ENCODE results near the gene POLR2J.
"Not testable (repeated sequence)": the region's sequence is repeated elsewhere in the genome, so short reads cannot be mapped to it uniquely, and the experiment has no call there.

The POLR2J gene

DNA sequence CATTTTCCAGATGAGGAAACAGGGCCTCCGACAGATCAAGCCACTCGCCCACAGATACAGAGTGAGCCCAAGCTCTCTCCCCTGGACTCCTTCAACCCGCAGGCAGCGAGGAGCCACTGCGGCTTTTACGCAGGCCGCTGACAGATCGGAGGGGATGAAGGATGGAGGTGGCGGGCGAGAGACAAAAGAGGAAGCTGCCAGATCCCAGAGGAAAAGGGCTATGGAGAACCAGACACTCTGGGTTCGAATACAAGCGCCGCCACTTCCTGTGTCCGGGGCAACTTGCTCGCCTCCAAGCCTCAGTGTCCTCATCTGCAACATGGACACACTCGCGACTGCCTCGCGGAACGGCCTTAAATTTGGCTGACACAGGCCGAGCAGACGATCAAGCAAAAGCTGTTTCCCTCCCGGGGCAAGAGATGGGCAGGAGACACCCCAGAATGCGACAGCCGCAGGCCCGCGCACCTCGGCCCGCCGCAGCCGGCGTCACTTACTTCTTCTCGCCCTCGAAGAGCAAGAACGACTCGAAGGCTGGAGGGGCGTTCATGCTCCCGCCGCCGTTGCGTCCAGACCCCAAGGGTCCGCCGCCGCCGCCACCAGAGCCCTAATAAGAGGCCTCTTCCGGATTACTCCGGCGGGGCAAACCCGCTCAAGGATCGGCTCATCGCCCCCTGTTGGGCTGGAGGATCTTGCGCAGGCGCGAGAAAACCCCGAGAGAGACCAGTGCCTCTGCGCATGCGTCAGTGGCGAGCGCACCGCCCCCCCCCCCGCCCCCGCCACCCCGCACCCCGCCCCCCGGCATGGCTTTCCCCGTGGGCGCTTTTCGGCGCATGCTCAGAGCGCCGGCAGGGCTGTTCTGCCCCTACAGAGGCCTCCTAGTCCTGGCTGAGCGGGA is at the start of gene POLR2J:
POLR2J (minus strand) TSS at position 609 of the 895 bp plus-strand sequence; CDS start at position 547, 62 bp downstream.
- POLR2A ChIA-PET; CTCF ChIA-PET; DNase-seq (ENCODE audit: extremely low spot score): not testable (repeated sequence)

DNA sequence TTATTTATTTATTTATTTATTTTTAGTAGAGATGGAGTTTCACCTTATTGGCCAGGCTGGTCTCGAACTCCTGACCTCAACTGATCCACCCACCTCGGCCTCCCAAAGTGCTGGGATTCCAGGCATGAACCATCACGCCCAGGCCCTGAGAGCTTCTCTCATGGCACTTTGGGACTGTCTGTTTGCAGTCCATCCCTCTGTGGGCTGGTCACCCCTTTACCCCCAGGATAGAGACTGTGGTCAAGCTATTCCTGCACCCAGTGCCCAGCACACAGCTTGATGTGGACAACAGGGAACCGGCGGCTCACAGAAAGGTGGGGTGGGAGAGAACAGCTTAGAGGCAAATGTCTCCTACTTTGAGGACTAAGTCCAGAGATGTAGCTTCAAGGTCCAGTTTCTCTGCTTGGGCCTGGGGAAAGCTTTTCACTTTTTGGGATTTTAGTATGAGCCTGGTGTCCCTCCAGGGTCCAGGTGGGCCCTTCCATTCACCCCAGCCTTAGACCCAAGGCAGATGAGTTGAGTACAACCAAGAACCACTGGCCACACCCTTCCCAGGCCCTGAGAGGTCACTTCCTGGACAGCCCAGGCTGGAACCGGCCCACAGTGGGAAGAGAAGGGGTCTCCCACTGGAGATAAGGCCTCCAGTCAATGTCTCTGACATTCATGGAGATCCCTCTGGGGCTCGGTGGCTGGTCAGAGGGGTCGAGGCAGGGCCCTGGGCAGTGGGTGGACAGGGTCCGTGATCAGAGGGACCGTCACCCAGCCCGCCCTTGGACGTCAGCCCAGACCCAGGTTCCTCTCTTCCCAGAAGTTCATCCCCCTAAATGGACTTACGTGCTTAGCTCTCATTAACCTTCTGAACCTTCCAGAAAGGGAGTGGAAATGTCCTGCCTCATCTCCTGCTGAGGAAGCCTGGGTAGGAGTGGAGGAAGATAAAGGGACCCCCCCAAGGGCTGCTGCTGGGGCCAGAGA is 49.4 kb upstream of the POLR2J start:
- CTCF ChIA-PET; DNase-seq (ENCODE audit: extremely low spot score); POLR2A ChIA-PET: not testable (repeated sequence)

DNA sequence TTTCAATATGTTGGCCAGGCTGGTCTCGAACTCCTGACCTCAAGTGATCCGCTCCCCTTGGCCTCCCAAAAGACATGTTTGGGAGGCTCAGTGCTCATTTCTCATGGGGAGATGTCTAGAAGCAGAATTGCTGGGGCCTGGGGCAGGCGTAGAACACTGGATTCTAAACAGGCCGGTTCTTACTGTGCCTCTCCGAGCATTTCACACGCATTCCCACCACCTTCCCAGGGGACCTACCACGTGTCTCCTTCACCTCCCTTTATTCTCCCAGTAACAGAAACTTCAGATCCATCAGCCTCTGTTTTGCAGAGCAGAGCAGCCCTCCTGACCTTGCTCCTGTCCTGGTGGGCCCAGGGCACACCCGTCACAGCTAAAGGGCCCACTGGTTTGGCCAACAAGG is 48.5 kb upstream of the POLR2J start:
- DNase-seq (ENCODE audit: extremely low spot score); POLR2A ChIA-PET; CTCF ChIA-PET: not testable (repeated sequence)

DNA sequence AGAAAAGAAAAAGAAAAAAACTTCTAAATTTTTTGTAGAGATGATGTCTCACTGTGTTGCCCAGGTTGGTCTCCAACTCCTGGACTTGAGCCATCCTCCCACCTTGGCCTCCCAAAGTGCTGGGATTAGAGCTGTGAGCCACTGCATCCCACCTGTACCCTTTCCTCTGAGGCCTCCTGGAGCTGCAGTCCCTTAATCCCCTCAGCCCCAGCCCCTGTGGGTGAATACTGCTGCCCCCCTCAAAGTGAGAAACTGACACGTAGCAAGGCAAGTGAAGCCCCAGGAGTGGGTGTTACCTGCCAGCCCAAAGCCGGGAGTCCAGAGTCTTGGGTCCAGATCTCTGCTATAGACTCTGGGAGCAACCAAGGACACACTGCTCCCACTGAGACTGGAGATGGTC is 46.1 kb upstream of the POLR2J start:
- CTCF ChIA-PET; POLR2A ChIA-PET; DNase-seq (ENCODE audit: extremely low spot score): not testable (repeated sequence)

DNA sequence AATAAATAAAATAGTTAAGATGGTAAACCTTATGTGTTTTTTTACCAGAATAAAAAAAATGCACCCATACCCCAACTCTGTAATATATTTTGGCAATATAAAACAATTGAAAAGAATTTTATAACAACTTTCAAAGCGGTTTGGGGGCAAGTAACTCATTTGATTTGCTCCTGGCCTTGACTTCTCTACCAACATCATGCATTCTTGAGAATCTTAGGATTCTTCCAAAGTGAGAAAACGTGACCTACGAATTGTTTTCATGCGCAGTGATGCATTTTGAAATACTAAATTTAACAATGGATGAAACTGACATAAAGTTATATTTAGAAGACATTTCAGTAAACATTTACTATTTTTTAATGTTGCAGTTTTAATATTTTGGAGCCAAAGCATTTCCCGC is 42.1 kb upstream of the POLR2J start:
- POLR2A ChIA-PET; DNase-seq (ENCODE audit: extremely low spot score); CTCF ChIA-PET: not testable (repeated sequence)

DNA sequence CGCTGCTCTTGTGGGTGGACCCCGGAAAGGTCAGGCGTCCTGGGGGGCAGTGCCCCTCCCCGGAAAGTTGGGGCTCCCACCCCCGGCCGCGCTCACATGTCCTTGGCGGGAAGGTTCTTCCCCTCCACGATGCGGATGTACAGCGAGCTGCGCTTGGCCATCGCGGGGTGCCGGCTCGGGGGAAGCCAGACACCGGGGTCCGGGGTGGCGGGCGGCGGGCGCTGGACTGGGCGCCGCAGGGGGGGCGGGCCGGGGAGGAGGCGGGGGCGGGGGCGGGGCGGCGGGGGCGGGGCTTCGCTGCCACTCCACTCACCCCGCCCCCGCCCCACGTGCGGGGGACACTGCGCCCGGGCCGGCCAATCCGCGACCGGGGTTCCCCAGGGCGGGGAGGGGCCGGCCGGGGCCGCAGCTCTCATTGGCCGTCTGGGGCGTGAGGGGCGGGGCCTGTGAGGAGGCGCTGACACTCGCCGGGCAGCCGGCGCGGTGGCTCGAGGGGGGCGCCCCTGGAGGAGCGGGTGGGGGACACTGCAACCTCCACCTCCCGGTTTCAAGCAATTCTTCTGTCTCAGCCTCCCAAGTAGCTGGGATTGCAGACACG is 38.9 kb upstream of the POLR2J start, which contains the start of gene RASA4B:
RASA4B (minus strand) TSS at position 228 of the 598 bp plus-strand sequence; CDS start at position 161, 67 bp downstream.
- CTCF ChIA-PET; DNase-seq (ENCODE audit: extremely low spot score); POLR2A ChIA-PET: not testable (repeated sequence)

DNA sequence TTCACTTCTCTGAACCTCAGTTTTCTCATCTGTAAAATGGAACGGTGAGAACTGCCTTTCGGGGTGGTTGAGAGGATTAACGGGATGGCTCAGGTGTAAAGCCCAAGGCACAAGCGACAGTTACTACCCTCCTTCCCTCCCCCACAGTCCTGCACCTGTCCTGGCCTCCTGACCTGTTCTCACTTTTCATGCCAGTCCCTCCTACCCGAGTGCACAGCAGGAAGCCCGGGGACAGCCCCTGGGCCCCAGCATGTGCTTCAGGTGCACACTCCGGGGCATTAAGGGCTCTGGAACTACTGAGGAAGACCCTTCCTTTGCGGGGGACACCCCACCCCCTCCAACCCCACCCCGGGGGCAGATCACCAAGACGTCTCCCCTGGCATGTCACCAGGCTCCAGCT is 38.2 kb upstream of the POLR2J start:
- POLR2A ChIA-PET; DNase-seq (ENCODE audit: extremely low spot score); CTCF ChIA-PET: not testable (repeated sequence)

DNA sequence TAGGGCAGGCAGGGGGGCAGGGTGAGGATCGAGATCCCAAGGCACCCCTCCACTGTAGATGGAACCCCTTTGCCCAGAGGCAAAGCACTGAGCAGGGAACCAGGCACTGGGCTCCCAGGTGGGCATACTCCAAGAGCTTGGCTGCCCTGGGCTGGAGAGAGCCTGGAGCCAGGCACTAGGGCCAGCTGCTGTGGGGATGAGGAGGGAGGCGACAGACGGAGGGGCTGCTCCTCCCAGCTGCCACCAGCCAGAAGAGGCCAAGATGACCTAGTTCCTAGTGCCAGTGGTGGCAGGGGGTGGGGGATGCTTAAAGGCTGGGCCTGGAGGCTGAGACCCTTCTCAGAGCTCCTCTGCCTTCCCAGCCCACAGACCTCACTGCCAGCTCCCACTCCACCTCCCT is 37.2 kb upstream of the POLR2J start:
- DNase-seq (ENCODE audit: extremely low spot score); CTCF ChIA-PET; POLR2A ChIA-PET: not testable (repeated sequence)

DNA sequence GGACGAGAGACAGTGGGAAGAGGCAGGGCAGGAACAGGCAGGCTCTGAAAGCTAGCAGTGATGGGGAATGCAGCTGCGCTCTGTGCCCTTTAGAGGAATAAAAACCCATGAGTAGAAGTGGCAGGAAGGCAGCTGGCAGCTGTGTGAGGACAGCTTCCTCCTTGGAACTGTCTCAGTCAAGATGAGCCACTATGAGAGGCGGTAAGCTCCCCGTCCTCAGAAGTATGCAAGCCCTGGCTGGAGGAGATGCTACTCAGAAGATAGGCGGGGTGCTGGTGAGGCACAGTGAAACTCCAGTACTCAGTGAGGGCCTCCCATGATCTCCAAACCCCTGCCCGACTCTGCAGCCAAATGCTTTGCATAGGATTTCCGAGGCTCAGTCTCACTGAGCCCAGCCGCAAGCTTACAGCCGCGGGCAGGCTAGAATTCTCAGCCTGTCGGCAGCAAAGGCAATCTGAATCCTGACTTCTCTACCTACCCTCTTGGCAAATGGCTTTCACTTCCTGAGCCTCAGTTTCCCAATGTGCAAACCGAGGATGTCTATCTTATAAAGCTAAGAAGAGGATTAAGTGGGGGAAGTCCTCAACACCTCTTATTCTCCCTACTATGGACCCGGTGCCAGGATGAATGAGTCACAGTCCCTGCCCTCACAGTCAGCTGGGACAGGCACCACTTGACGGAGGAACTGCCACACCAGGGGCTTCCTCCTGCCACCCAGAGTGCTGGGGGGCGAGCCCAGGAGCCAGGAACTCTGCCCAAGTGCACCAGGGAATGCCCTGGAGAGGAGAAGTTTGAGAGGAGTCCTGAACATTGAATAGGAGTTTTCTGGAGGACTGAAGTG is 36.4 kb upstream of the POLR2J start:
- POLR2A ChIA-PET; DNase-seq (ENCODE audit: extremely low spot score); CTCF ChIA-PET: not testable (repeated sequence)

DNA sequence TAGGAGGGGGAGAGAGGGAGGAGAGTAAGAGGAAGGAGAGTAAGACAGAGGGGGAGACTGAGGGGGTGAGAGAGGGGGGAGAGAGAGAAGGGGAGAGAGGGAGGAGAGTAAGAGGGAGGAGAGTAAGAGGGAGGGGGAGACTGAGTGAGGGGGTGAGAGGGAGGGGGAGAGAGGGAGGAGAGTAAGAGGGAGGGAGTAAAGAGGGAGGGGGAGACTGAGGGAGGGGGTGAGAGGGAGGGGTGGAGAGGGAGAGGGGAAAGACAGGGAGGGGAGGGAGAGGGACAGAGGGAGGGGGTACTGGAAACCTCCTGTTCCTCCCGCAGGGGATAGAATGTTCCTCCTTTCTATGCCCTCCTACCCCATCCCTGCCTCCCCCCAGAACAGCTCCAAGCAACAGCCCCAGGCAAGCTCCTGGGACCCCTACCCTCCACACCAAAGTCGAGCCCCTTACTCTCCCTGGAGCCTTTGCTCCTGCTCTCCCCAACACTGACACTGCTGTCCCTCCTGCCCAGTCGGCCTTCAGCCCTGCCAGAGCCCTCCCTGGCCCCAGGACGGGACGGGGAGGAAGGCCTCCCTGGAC is 34.0 kb upstream of the POLR2J start:
- not testable (repeated sequence) for DNase-seq (ENCODE audit: extremely low spot score)

DNA sequence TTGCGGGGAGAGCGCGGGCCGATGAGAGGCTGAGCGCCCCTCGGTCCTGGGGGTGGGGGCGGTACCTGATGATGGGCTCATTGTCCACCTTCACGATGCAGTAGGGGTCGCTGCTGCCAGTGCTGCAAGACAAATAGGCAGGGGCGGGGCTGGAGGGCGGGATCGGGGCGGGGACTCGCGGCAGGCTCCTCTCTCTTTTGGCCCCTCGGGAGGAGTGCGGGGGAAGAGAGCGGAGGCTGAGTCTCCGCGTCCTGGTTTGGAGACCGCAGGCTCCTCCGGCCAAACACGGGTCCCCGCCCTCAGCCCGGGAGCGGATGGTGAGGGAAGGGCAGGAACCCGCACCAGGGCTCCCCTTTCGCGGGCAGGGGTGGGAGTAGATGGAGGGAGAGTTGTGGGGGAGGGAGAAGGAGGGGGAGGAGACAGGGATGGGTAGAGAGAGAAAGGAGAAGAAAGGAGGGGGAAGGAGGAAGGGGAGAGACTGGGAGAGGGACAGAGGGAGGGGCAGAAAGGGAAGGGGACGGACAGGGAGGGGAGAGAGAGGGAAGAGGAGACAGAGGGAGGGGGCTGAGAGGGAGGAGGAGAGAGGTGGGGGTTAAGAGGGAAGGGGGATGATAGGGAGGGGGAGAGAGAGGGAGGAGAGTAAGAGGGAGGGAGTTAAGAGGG is 33.3 kb upstream of the POLR2J start:
- CTCF ChIA-PET; DNase-seq (ENCODE audit: extremely low spot score); POLR2A ChIA-PET: not testable (repeated sequence)

More for the DNA sequence above, 34.0 kb upstream of the POLR2J start:
- POLR2A ChIA-PET, CTCF ChIA-PET: not testable (repeated sequence)

DNA sequence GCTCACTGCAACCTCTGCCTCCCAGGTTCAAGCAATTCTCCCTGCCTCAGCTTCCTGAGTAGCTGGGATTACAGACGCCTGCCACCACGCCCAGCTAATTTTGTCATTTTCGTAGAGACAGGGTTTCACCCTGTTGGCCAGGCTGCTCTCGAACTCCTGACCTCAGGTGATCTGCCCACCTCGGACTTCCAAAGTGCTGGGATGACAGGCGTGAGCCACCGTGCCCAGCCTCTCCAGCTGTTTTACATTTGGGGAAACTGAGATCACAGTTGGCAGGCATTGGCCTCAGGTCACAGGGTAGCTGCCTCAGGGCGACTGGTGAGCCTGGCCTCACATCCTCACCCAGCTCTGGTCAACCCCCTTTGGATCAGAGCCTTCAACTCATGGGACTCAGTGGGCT is 31.9 kb upstream of the POLR2J start:
- DNase-seq (ENCODE audit: extremely low spot score); POLR2A ChIA-PET; CTCF ChIA-PET: not testable (repeated sequence)

DNA sequence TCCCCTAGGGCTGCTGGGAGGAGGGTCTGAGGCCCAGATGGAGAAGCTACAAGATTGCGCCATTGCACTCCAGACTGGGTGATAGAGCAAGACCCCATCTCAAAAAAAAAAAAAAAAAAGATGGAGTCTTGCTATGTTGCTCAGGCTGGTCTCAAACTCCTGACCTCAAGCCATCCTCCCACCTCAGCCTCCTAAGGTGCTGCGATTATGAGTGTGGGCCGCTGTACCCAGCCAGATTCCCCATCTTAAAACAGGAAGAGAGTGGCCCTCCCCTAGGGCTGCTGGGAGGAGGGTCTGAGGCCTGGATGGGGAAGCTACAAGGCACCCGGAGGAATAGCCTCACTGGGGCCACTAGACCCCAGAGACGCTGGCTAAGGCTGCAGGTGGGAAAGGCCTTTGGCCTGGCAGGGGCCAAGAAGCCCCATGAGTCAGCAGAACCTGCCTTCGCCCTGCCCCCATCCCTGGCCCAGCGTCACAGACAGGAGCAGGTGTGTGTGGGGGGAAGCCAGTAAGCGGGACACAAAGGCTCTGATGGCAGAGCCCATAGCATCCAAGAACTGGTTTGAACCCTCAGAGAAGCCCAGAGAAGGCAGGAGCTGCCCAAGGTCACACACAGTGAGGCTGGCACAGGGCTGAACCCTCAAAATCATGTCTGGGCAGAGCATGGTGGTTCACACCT is 28.8 kb upstream of the POLR2J start:
- POLR2A ChIA-PET; CTCF ChIA-PET; DNase-seq (ENCODE audit: extremely low spot score): not testable (repeated sequence)

DNA sequence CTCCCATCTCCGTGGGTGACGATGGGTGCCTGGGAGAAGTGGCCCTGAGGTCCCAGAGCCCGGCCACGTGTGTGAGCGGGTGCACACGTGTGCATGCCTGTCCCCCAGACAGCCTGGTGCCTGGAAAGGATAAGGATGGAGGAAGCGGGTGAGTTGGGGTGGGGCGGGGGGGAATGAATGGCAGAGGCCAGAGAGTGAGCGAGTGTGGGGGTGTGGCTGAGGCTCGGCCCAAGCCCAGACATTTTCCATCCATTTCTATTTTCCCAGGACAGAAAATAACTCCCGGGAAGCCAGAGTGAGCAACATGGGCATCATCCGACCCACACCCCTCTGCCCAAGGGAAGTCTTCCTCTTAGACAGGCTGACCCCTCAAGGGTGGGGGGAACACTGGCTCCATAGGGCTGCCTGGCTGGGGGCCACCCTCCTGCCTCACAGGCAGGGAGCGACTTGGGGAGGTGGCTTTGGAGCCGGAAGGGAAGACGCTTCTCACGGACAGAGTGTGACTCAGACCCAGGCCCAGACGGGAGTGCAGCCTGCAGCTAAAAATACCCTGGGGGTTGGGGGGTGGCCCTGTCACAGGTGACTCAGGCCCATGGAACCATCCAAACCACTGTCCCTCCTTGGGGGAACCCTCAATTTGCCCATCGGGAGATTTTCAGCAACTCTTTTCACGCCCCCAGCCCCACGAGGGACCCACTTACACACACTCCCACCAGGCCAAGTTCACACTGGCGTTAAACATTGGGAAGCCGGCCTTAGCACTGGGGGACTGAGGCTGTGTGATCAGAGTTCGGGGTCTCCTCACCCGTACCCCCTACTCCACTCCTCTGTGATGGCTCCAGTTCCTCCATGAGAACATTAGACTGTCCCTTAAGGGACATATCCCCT is 26.8 kb upstream of the POLR2J start:
- CTCF ChIA-PET; DNase-seq (ENCODE audit: extremely low spot score); POLR2A ChIA-PET: not testable (repeated sequence)

DNA sequence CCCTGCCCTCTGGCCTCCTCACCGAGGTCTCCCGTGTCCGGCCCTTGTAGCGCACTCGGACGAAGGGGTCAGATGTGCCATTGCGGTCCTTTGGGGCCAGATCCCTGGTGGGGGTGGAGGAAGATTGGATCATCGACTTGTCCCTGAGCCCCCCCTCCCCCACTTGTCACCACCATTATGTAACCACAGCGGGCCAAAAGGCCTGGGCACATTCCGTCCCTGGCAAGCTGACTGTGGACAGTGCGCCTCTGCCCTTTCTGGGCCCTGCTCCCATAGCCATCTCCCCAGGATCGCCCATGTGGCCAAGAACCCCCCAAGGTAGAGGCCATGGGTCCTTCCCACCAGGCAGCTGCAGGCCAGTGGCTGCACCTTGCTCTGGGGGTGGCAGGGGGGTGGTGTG is 24.4 kb upstream of the POLR2J start:
- POLR2A ChIA-PET; CTCF ChIA-PET; DNase-seq (ENCODE audit: extremely low spot score): not testable (repeated sequence)

DNA sequence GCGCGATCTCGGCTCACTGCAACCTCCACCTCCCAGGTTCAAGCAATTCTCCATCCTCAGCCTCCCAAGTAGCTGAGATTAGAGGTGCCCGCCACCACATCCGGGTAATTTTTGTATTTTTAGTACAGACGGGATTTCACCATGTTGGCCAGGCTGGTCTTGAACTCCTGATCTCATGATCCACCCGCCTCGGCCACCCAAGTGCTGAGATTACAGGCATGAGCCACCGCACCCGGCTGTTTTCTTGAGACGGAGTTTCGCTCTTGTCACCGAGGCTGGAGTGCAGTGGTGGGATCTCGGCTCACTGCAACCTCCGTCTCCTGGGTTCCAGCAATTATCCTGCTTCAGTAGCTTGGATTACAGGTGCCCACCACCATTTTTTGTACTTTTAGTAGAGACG is 19.6 kb upstream of the POLR2J start:
- POLR2A ChIA-PET; DNase-seq (ENCODE audit: extremely low spot score); CTCF ChIA-PET: not testable (repeated sequence)
